H9 (cell line): Measurements from ENCODE around the gene SLC22A6. TPM values are rescaled to one million over a fixed set of nuclear protein-coding genes. Genes with fewer than 3 reads are reported as not detected.

Experiments used
- DNase-seq: peaks from one replicate; pipeline ENCODE4 v3.0.0-alpha.2; 2017
- H2AFZ ChIP-seq: one replicate; pipeline ENCODE4 v1.6.1; 2013; ENCODE audit warnings: mild to moderate bottlenecking, low read length, control low read depth, moderate library complexity
- H2AK5ac ChIP-seq: 2 replicates; pipeline ENCODE4 v1.6.1; 2013; ENCODE audit warnings: low read length, control low read depth, mixed read lengths; ENCODE audit not compliant: insufficient read length
- H2BK120ac ChIP-seq: one replicate; pipeline ENCODE4 v1.6.1; 2013; ENCODE audit warnings: low read depth, mild to moderate bottlenecking, low read length, control low read depth, inconsistent platforms; ENCODE audit not compliant: poor library complexity, severe bottlenecking
- H2BK12ac ChIP-seq: 2 replicates; pipeline ENCODE4 v1.6.1; 2013; ENCODE audit warnings: low read length, control low read depth, mixed read lengths, low read depth; ENCODE audit not compliant: insufficient read length
- H2BK15ac ChIP-seq: 2 replicates; pipeline ENCODE4 v1.6.1; 2013; ENCODE audit warnings: low read depth, low read length, control low read depth
- H2BK20ac ChIP-seq: one replicate; pipeline ENCODE4 v1.6.1; 2013; ENCODE audit warnings: low read depth, mild to moderate bottlenecking, low read length, control low read depth, inconsistent platforms; ENCODE audit not compliant: poor library complexity, severe bottlenecking
- H2BK5ac ChIP-seq: 2 replicates; pipeline ENCODE4 v1.6.1; 2013; ENCODE audit warnings: low read length, control low read depth, mixed read lengths; ENCODE audit not compliant: insufficient read length
- H3K14ac ChIP-seq: 2 replicates; pipeline ENCODE4 v1.6.1; 2013; ENCODE audit warnings: low read length, control low read depth; ENCODE audit not compliant: insufficient read depth
- H3K18ac ChIP-seq: 2 replicates; pipeline ENCODE4 v1.6.1; 2013; ENCODE audit warnings: low read depth, mild to moderate bottlenecking, mixed read lengths, low read length, control low read depth; ENCODE audit not compliant: insufficient read length
- H3K23ac ChIP-seq: 2 replicates; pipeline ENCODE4 v1.6.1; 2013; ENCODE audit warnings: low read length, control low read depth, mixed read lengths, low read depth; ENCODE audit not compliant: insufficient read length
- H3K23me2 ChIP-seq: 2 replicates; pipeline ENCODE4 v1.6.1; 2013; ENCODE audit warnings: low read depth, mild to moderate bottlenecking, mixed read lengths, low read length, control low read depth; ENCODE audit not compliant: insufficient read length, poor library complexity, severe bottlenecking
- H3K27ac ChIP-seq: 2 replicates; pipeline ENCODE4 v1.5.1; 2013; ENCODE audit warnings: low read length, control low read depth, mixed read lengths, low read depth; ENCODE audit not compliant: insufficient read length
- H3K27me3 ChIP-seq: 2 replicates; pipeline ENCODE4 v1.6.1; 2013; ENCODE audit warnings: low read length, control low read depth, inconsistent platforms; ENCODE audit not compliant: insufficient read depth
- H3K4ac ChIP-seq: 2 replicates; pipeline ENCODE4 v1.6.1; 2013; ENCODE audit warnings: low read depth, mild to moderate bottlenecking, control low read depth, inconsistent platforms, low read length, moderate library complexity
- H3K4me1 ChIP-seq: 2 replicates; pipeline ENCODE4 v1.6.1; 2013; ENCODE audit warnings: low read length, control low read depth, inconsistent platforms; ENCODE audit not compliant: insufficient read depth
- H3K4me2 ChIP-seq: 2 replicates; pipeline ENCODE4 v1.6.1; 2013; ENCODE audit warnings: low read length, control low read depth, mixed read lengths; ENCODE audit not compliant: insufficient read length, insufficient read depth
- H3K56ac ChIP-seq: 2 replicates; pipeline ENCODE4 v1.6.1; 2013; ENCODE audit warnings: low read depth, mild to moderate bottlenecking, mixed read lengths, low read length, control low read depth; ENCODE audit not compliant: insufficient read length
- H3K79me1 ChIP-seq: 2 replicates; pipeline ENCODE4 v1.6.1; 2013; ENCODE audit warnings: low read depth, mild to moderate bottlenecking, moderate library complexity, low read length, control low read depth, inconsistent platforms; ENCODE audit not compliant: insufficient read depth, poor library complexity, severe bottlenecking
- H3K79me2 ChIP-seq: 2 replicates; pipeline ENCODE4 v1.6.1; 2013; ENCODE audit warnings: low read length, control low read depth, inconsistent platforms; ENCODE audit not compliant: insufficient read depth
- H3K9ac ChIP-seq: 2 replicates; pipeline ENCODE4 v1.6.1; 2013; ENCODE audit warnings: low read length, control low read depth, mixed read lengths; ENCODE audit not compliant: insufficient read length; ENCODE audit errors: extremely low read depth
- H3K9me3 ChIP-seq: one replicate; pipeline ENCODE4 v1.6.1; 2013; ENCODE audit warnings: low read depth, low read length, inconsistent platforms; ENCODE audit not compliant: control insufficient read depth
- H3T11ph ChIP-seq: one replicate; pipeline ENCODE4 v1.6.1; 2013; ENCODE audit warnings: mild to moderate bottlenecking, low read length, control low read depth, inconsistent platforms
- H4K20me1 ChIP-seq: one replicate; pipeline ENCODE4 v1.6.1; 2013; ENCODE audit not compliant: control insufficient read depth, insufficient read length, insufficient read depth
- H4K5ac ChIP-seq: 2 replicates; pipeline ENCODE4 v1.6.1; 2013; ENCODE audit warnings: low read depth, mild to moderate bottlenecking, mixed read lengths, low read length, control low read depth; ENCODE audit not compliant: insufficient read length
- H4K8ac ChIP-seq: replicated peaks from 2 replicates; pipeline ENCODE4 v1.6.1; 2013; ENCODE audit warnings: low read length, control low read depth, mixed read lengths, low read depth; ENCODE audit not compliant: insufficient read length
- H4K91ac ChIP-seq: 2 replicates; pipeline ENCODE4 v1.6.1; 2013; ENCODE audit warnings: low read depth, mild to moderate bottlenecking, moderate library complexity, mixed read lengths, low read length, control low read depth; ENCODE audit not compliant: insufficient read length
- H3K27ac Mint-ChIP-seq, 3 experiments: 2 replicates in 2 of 3; 3 replicates in 1 of 3; pipeline ENCODE4 v1.8.0; 2020 to 2021; ENCODE audit warnings: mixed read lengths in 3 of 3, mild to moderate bottlenecking in 1 of 3, moderate library complexity in 1 of 3
- H3K27me3 Mint-ChIP-seq: 2 replicates; pipeline ENCODE4 v1.8.0; 2021; ENCODE audit warnings: low read depth, mild to moderate bottlenecking, moderate library complexity, mixed read lengths
- H3K36me3 Mint-ChIP-seq, 3 experiments: 2 replicates in 2 of 3; 3 replicates in 1 of 3; pipeline ENCODE4 v1.8.0; 2020 to 2021; ENCODE audit warnings: low read depth in 3 of 3, mixed read lengths in 3 of 3; ENCODE audit not compliant: insufficient read depth in 1 of 3
- H3K4me1 Mint-ChIP-seq, 2 experiments: 2 replicates each; pipeline ENCODE4 v1.8.0; 2020; ENCODE audit warnings: mixed read lengths in 2 of 2
- H3K4me3 Mint-ChIP-seq, 2 experiments: 2 replicates in 1 of 2; 3 replicates in 1 of 2; pipeline ENCODE4 v1.8.0; 2020 to 2021; ENCODE audit warnings: mild to moderate bottlenecking in 2 of 2, mixed read lengths in 2 of 2, moderate library complexity in 1 of 2
- H3K9me3 Mint-ChIP-seq, 2 experiments: 2 replicates in 1 of 2; 3 replicates in 1 of 2; pipeline ENCODE4 v1.8.0; 2020; ENCODE audit warnings: mild to moderate bottlenecking in 2 of 2, mixed read lengths in 2 of 2, moderate library complexity in 1 of 2
- CTCF ChIP-seq: fragments of 200-600 bp; sonication (generic); conservative IDR thresholded peaks from 3 replicates; pipeline ENCODE4 v1.8.0; 2021; ENCODE audit warnings: antibody characterized with exemption, mild to moderate bottlenecking
- WGBS: extraction: QIAGEN DNeasy Blood & Tissue Kit; methylation state at CpG from one replicate; pipeline ENCODE4 v1.1.7; 2013; ENCODE audit warnings: missing lambda C conversion rate, low lambda C conversion rate, mixed read lengths; ENCODE audit not compliant: insufficient read length; ENCODE audit errors: extremely low coverage; 5-methylcytosine and 5-hydroxymethylcytosine counted together
- total RNA-seq: library from RNA; stranded (reverse); gene quantifications from 2 replicates; pipeline ENCODE4 v1.2.1, GENCODE V29; 2021

SLC22A6 gene
- total RNA-seq, 1 experiment from 2014 or later: not detected

DNA sequence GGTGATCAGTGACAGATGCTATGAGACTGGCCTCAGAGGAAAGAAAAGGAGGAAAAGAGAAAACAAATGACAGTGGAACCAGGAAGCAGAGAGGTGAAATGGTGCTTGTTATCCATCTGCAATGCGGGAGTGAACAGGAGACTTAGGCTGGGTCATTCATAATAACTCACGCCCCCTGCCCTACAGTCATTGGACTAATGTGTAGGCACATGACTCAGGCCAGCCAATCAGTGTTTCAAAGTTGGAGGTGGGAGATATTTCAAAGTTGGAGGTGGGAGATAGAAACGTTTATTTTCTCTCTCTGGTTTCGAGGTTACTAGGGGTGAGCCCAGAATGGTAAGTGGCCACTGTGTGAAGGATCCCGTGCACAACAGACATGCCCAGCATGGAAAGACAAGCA is 30.3 kb downstream of the SLC22A6 start:
- Histone ChIP-seq H2BK5ac (no peak overlapping the region), H2AK5ac (no peak overlapping the region), H3K9ac (no peak overlapping the region), H3K18ac (no peak overlapping the region), H3K56ac (no peak overlapping the region), H4K91ac (no peak overlapping the region), H2BK20ac (no peak overlapping the region), H3K14ac (no peak overlapping the region), H3K4me2 (no peak overlapping the region), H3K9me3 (no peaks in the 10 kb centered on the region), H2BK12ac (no peak overlapping the region), H3K23ac (no peak overlapping the region), H4K20me1 (no peaks in the 10 kb centered on the region), H3K4me1 (no peaks in the 10 kb centered on the region), H3K23me2 (no peaks in the 10 kb centered on the region), H3K27ac (no peak overlapping the region), H3K4ac (no peak overlapping the region), H2BK120ac (no peak overlapping the region), H3K79me2 (no peaks in the 10 kb centered on the region), H2BK15ac (no peak overlapping the region), H3T11ph (no peak overlapping the region), H3K79me1 (no peaks in the 10 kb centered on the region), H4K8ac (no peak overlapping the region), H2AFZ (no peak overlapping the region), H3K27me3 (no peaks in the 10 kb centered on the region), H4K5ac (no peak overlapping the region)
- H3K36me3 Mint-ChIP-seq: no peaks in the 10 kb centered on the region; a peak in 1 of 7 replicates
- H3K27ac Mint-ChIP-seq: no peak overlapping the region
- H3K27me3 Mint-ChIP-seq: peaks cover 13% of the 10 kb centered on the region
- no CpG with 5 or more reads among the region's 5 CpGs for WGBS
- no peak for DNase-seq
- no peaks in the 10 kb centered on the region; a peak in 1 of 5 replicates for H3K9me3 Mint-ChIP-seq
- H3K4me3 Mint-ChIP-seq: no peak overlapping the region
- H3K4me1 Mint-ChIP-seq: peaks cover 8 to 9% of the 10 kb centered on the region in 2 experiments
- TF ChIP-seq CTCF: no peak
